Trophoblast cell (in vitro differentiated cells and primary cell): ENCODE data around the gene GNPTAB.

Experiments used
- DNase-seq, 2 donors: peaks; one replicate each; pipeline ENCODE4 v3.0.0-alpha.2; 2016
- H2AFZ ChIP-seq: 2 replicates; pipeline ENCODE4 v1.6.1; 2013; ENCODE audit warnings: low read length, moderate library complexity, mild to moderate bottlenecking; ENCODE audit not compliant: insufficient read depth, poor library complexity
- H2AK5ac ChIP-seq: 2 replicates; pipeline ENCODE4 v1.6.1; 2013; ENCODE audit warnings: mild to moderate bottlenecking, low read length
- H2BK120ac ChIP-seq: 2 replicates; pipeline ENCODE4 v1.6.1; 2013; ENCODE audit warnings: low read length, mild to moderate bottlenecking, moderate library complexity; ENCODE audit not compliant: insufficient read depth, poor library complexity
- H2BK12ac ChIP-seq: 2 replicates; pipeline ENCODE4 v1.6.1; 2013; ENCODE audit warnings: mild to moderate bottlenecking, low read length, moderate library complexity
- H2BK5ac ChIP-seq: 2 replicates; pipeline ENCODE4 v1.6.1; 2013; ENCODE audit warnings: low read length, low read depth, moderate library complexity, mild to moderate bottlenecking; ENCODE audit not compliant: poor library complexity
- H3K14ac ChIP-seq: 2 replicates; pipeline ENCODE4 v1.6.1; 2013; ENCODE audit warnings: mild to moderate bottlenecking, low read length
- H3K18ac ChIP-seq: 2 replicates; pipeline ENCODE4 v1.6.1; 2013; ENCODE audit warnings: mild to moderate bottlenecking, low read length
- H3K23ac ChIP-seq: 2 replicates; pipeline ENCODE4 v1.6.1; 2013; ENCODE audit warnings: low read length
- H3K27ac ChIP-seq: 2 replicates; pipeline ENCODE4 v1.5.1; 2013; ENCODE audit warnings: low read depth, mild to moderate bottlenecking, inconsistent platforms, low read length, moderate library complexity
- H3K27me3 ChIP-seq: 2 replicates; pipeline ENCODE4 v1.6.1; 2013; ENCODE audit warnings: inconsistent platforms, mild to moderate bottlenecking, low read length, moderate library complexity; ENCODE audit not compliant: insufficient read depth
- H3K36me3 ChIP-seq, 2 experiments: 1 replicate in 1 of 2; 2 replicates in 1 of 2; pipeline ENCODE4 v1.6.1; 2013; ENCODE audit warnings: low read length in 2 of 2, mild to moderate bottlenecking in 2 of 2, moderate library complexity in 1 of 2; ENCODE audit not compliant: insufficient read depth in 2 of 2, control insufficient read depth in 1 of 2
- H3K4ac ChIP-seq: 2 replicates; pipeline ENCODE4 v1.6.1; 2013; ENCODE audit warnings: low read depth, mild to moderate bottlenecking, low read length, moderate library complexity
- H3K4me1 ChIP-seq, 2 experiments: 1 replicate in 1 of 2; 2 replicates in 1 of 2; pipeline ENCODE4 v1.6.1; 2013; ENCODE audit warnings: low read length in 2 of 2, mild to moderate bottlenecking in 2 of 2, moderate library complexity in 1 of 2; ENCODE audit not compliant: insufficient read depth in 2 of 2, control insufficient read depth in 1 of 2
- H3K4me2 ChIP-seq: 2 replicates; pipeline ENCODE4 v1.6.1; 2013; ENCODE audit warnings: inconsistent platforms, mild to moderate bottlenecking, low read length, moderate library complexity
- H3K4me3 ChIP-seq: 2 replicates; pipeline ENCODE4 v1.5.1; 2013; ENCODE audit warnings: mild to moderate bottlenecking, low read depth, low read length, inconsistent platforms
- H3K79me1 ChIP-seq: one replicate; pipeline ENCODE4 v1.6.1; 2013; ENCODE audit warnings: low read length
- H3K79me2 ChIP-seq: 2 replicates; pipeline ENCODE4 v1.6.1; 2013; ENCODE audit warnings: low read length, mild to moderate bottlenecking; ENCODE audit not compliant: control insufficient read depth, insufficient read depth, poor library complexity
- H3K9ac ChIP-seq: 2 replicates; pipeline ENCODE4 v1.6.1; 2013; ENCODE audit warnings: mild to moderate bottlenecking, low read length
- H3K9me3 ChIP-seq: 2 replicates; pipeline ENCODE4 v1.6.1; 2013; ENCODE audit warnings: low read depth, mild to moderate bottlenecking, control low read depth, inconsistent platforms, low read length; ENCODE audit not compliant: insufficient read depth
- H4K12ac ChIP-seq: 2 replicates; pipeline ENCODE4 v1.6.1; 2013; ENCODE audit warnings: low read depth, mild to moderate bottlenecking, low read length, moderate library complexity
- H4K8ac ChIP-seq: 2 replicates; pipeline ENCODE4 v1.6.1; 2013; ENCODE audit warnings: low read depth, mild to moderate bottlenecking, low read length, moderate library complexity
- H4K91ac ChIP-seq: one replicate; pipeline ENCODE4 v1.6.1; 2013; ENCODE audit warnings: low read depth, mild to moderate bottlenecking, low read length, moderate library complexity
- WGBS: extraction: QIAGEN DNeasy Blood & Tissue Kit; methylation state at CpG from one replicate; pipeline ENCODE4 v1.1.7; 2013; ENCODE audit warnings: missing lambda C conversion rate; ENCODE audit not compliant: insufficient read length, insufficient coverage; ENCODE audit errors: extremely low coverage; 5-methylcytosine and 5-hydroxymethylcytosine counted together

Gene GNPTAB

DNA sequence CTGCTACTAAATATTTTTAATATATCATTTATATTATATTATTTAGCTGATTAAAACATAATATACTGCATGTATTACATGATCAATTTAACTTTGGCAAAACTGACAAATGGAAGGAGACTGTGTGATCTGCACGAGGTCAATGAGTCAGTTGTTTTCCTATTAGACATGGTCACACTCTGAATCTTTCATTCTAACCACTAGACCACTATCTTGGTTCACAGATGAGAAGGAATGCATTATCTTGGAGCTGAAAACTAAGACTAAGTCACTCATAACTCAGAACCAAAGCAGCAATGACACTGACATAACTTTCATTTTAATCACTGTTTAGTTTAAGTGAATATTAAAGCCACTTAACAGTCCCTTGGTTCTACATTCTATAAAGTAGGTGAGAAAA, 37.4 kb downstream of the GNPTAB start:
- Histone ChIP-seq H4K91ac (no peak overlapping the region), H3K4ac (no peak overlapping the region), H2BK12ac (no peak overlapping the region), H2AFZ (no peak overlapping the region), H4K12ac (no peak overlapping the region), H3K4me3 (no peak overlapping the region), H3K27me3 (no peaks in the 10 kb centered on the region), H3K14ac (no peak overlapping the region), H2BK120ac (no peak overlapping the region), H3K18ac (no peak overlapping the region), H3K4me1 (no peaks in the 10 kb centered on the region), H3K79me2 (no peaks in the 10 kb centered on the region), H3K27ac (no peak overlapping the region), H4K8ac (no peak overlapping the region), H2BK5ac (no peak overlapping the region), H3K4me2 (no peak overlapping the region), H3K79me1 (no peaks in the 10 kb centered on the region), H3K36me3 (no peaks in the 10 kb centered on the region), H2AK5ac (no peak overlapping the region), H3K9ac (no peak overlapping the region), H3K9me3 (no peaks in the 10 kb centered on the region), H3K23ac (no peak overlapping the region)
- DNase-seq: peak; percentile 15 to 71
- WGBS: no CpG with 5 or more reads among the region's 1 CpG

- no peak overlapping the region for H3K4me2 ChIP-seq
- H3K23ac ChIP-seq: no peak overlapping the region
- no peaks in the 10 kb centered on the region for H3K79me2 ChIP-seq
- WGBS: no CpG with 5 or more reads among the region's 6 CpGs
- no peak overlapping the region for H3K4me3 ChIP-seq
- peak; percentile 75 to 94 for DNase-seq
- H2BK5ac ChIP-seq: no peak overlapping the region
- H4K91ac ChIP-seq: no peak overlapping the region
- no peak overlapping the region for H4K8ac ChIP-seq
- H3K79me1 ChIP-seq: no peaks in the 10 kb centered on the region
- H2BK12ac ChIP-seq: no peak overlapping the region
- H3K9me3 ChIP-seq: no peaks in the 10 kb centered on the region
- H3K18ac ChIP-seq: no peak overlapping the region
- no peak overlapping the region for H3K4ac ChIP-seq
- no peak overlapping the region for H3K14ac ChIP-seq
- H4K12ac ChIP-seq: no peak overlapping the region
- no peak overlapping the region for H3K27ac ChIP-seq
- no peak overlapping the region for H2AFZ ChIP-seq
- no peaks in the 10 kb centered on the region for H3K4me1 ChIP-seq
- no peak overlapping the region for H2AK5ac ChIP-seq
- no peak overlapping the region for H2BK120ac ChIP-seq
- H3K27me3 ChIP-seq: no peaks in the 10 kb centered on the region
- no peaks in the 10 kb centered on the region for H3K36me3 ChIP-seq
- H3K9ac ChIP-seq: no peak overlapping the region
Observed at GRCh38 chr12:101792046-101792931, 38.5 kb downstream of the GNPTAB start.

GRCh38 chr12:101789171-101789570, 41.6 kb downstream of the GNPTAB start:
- H3K14ac ChIP-seq: no peak overlapping the region
- no peak overlapping the region for H3K4ac ChIP-seq
- H2BK5ac ChIP-seq: no peak overlapping the region
- no peaks in the 10 kb centered on the region for H3K9me3 ChIP-seq
- peaks cover 0 to 1% of the 10 kb centered on the region in 2 experiments for H3K36me3 ChIP-seq
- H3K4me3 ChIP-seq: no peak overlapping the region
- H3K27me3 ChIP-seq: no peaks in the 10 kb centered on the region
- H2BK120ac ChIP-seq: no peak overlapping the region
- H2BK12ac ChIP-seq: no peak overlapping the region
- no peak for DNase-seq
- no peak overlapping the region for H3K4me2 ChIP-seq
- no peak overlapping the region for H3K27ac ChIP-seq
- H4K12ac ChIP-seq: no peak overlapping the region
- H4K8ac ChIP-seq: no peak overlapping the region
- no peak overlapping the region for H2AK5ac ChIP-seq
- H2AFZ ChIP-seq: no peak overlapping the region
- H3K9ac ChIP-seq: no peak overlapping the region
- no peak overlapping the region for H3K18ac ChIP-seq
- H3K4me1 ChIP-seq: no peaks in the 10 kb centered on the region
- no peaks in the 10 kb centered on the region for H3K79me1 ChIP-seq
- H3K23ac ChIP-seq: no peak overlapping the region
- H3K79me2 ChIP-seq: no peaks in the 10 kb centered on the region
- WGBS: no CpG with 5 or more reads among the region's 4 CpGs
- H4K91ac ChIP-seq: no peak overlapping the region

DNA sequence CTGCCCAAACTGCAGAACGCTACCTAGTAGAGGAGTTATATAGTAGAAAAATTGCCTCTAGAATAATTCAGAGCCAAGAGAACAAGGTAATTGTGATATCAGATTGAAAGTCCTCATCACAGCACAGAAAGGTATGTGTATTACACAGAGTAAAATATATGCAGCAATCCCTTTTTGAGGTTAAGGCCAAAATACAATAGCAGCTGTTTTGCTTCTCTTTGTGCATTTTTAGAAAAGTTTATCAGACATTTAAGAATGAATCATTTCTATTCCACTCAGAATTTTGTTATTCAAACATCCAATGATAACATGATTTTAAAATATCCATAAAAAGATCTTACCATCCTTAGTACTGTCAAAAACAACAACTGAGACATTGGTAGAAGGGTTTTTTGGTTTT, 45.1 kb downstream of the GNPTAB start:
- H3K9ac ChIP-seq: no peak overlapping the region
- H4K91ac ChIP-seq: no peak overlapping the region
- H3K9me3 ChIP-seq: no peaks in the 10 kb centered on the region
- H3K4me1 ChIP-seq: no peaks in the 10 kb centered on the region
- H4K8ac ChIP-seq: no peak overlapping the region
- no peak overlapping the region for H3K14ac ChIP-seq
- DNase-seq: no peak
- no peak overlapping the region for H3K4me3 ChIP-seq
- H3K18ac ChIP-seq: no peak overlapping the region
- no peak overlapping the region for H3K23ac ChIP-seq
- no peak overlapping the region for H4K12ac ChIP-seq
- H2BK5ac ChIP-seq: no peak overlapping the region
- H2AFZ ChIP-seq: no peak overlapping the region
- no peaks in the 10 kb centered on the region for H3K79me2 ChIP-seq
- no peak overlapping the region for H3K27ac ChIP-seq
- WGBS: no CpG with 5 or more reads among the region's 1 CpG
- no peaks in the 10 kb centered on the region for H3K79me1 ChIP-seq
- no peak overlapping the region for H2BK12ac ChIP-seq
- no peaks in the 10 kb centered on the region for H3K27me3 ChIP-seq
- H2BK120ac ChIP-seq: no peak overlapping the region
- H2AK5ac ChIP-seq: no peak overlapping the region
- peaks cover 0 to 3% of the 10 kb centered on the region in 2 experiments for H3K36me3 ChIP-seq
- H3K4me2 ChIP-seq: no peak overlapping the region
- no peak overlapping the region for H3K4ac ChIP-seq
